IMR-90 (cell line): ENCODE measurements around the gene FGF2. TPM values are rescaled to one million over a fixed set of nuclear protein-coding genes. Genes with fewer than 3 reads are reported as not detected.
A peak's percentile ranks its signal among the peaks of the same experiment; 100 is the strongest.

Source experiments
- ATAC-seq: fragments of 200-7000 bp; cut with Tn5 transposase; 2 replicates; pipeline ENCODE4 v1.9.1; 2020; ENCODE audit warnings: low read depth, mild to moderate bottlenecking, moderate library complexity
- BruUV-seq: library from RNA; stranded (reverse); fragments of 400-500 nt; replicated peaks from 2 replicates; lab custom pipeline; 2021; lab: Mats Ljungman, UMichigan
- CTCF ChIA-PET: fragments of 300-600 bp; formaldehyde crosslinking; extraction: SDS; loops from one replicate; lab custom pipeline; 2021; ENCODE audit warnings: antibody characterized with exemption; lab: Yijun Ruan, JAX
- POLR2A ChIA-PET: fragments of 300-600 bp; sonication (Branson Sonifier 250); formaldehyde crosslinking; loops from one replicate; lab custom pipeline; 2022; ENCODE audit warnings: antibody characterized with exemption; ENCODE audit not compliant: unreplicated experiment; lab: Charles Lee
- DNase-seq: peaks from one replicate; pipeline ENCODE4 v3.0.0; 2013
- H2AFZ ChIP-seq: replicated peaks from 2 replicates; pipeline ENCODE3; 2013; ENCODE audit warnings: low read length, mild to moderate bottlenecking; ENCODE audit not compliant: poor library complexity
- H2AK5ac ChIP-seq: 2 replicates; pipeline ENCODE4 v1.6.1; 2013; ENCODE audit warnings: low read depth, low read length, inconsistent platforms
- H2AK9ac ChIP-seq: replicated peaks from 2 replicates; pipeline ENCODE3; 2013; ENCODE audit warnings: mild to moderate bottlenecking, low read depth, low read length, moderate library complexity; ENCODE audit not compliant: poor library complexity
- H2BK120ac ChIP-seq: 2 replicates; pipeline ENCODE4 v1.6.1; 2013; ENCODE audit warnings: low read depth, low read length, inconsistent platforms
- H2BK15ac ChIP-seq: 3 replicates; pipeline ENCODE4 v1.6.1; 2013; ENCODE audit warnings: low read depth, low read length, inconsistent platforms
- H2BK20ac ChIP-seq: 2 replicates; pipeline ENCODE4 v1.6.1; 2013; ENCODE audit warnings: low read depth, mild to moderate bottlenecking, inconsistent platforms, low read length, moderate library complexity
- H2BK5ac ChIP-seq: 2 replicates; pipeline ENCODE4 v1.6.1; 2013; ENCODE audit warnings: mild to moderate bottlenecking, low read depth, low read length, inconsistent platforms; ENCODE audit not compliant: poor library complexity, severe bottlenecking
- H3K14ac ChIP-seq: replicated peaks from 2 replicates; pipeline ENCODE4 v1.6.1; 2013; ENCODE audit warnings: low read depth, low read length, inconsistent platforms
- H3K18ac ChIP-seq: 2 replicates; pipeline ENCODE4 v1.6.1; 2013; ENCODE audit warnings: low read depth, low read length, control low read depth
- H3K23ac ChIP-seq: 2 replicates; pipeline ENCODE4 v1.6.1; 2013; ENCODE audit warnings: low read depth, low read length, inconsistent platforms
- H3K27ac ChIP-seq: 2 replicates; pipeline ENCODE4 v1.5.1; 2013; ENCODE audit warnings: mild to moderate bottlenecking, control low read depth, low read length; ENCODE audit not compliant: insufficient read depth
- H3K27me3 ChIP-seq: 2 replicates; pipeline ENCODE4 v1.6.1; 2013; ENCODE audit warnings: low read length; ENCODE audit not compliant: control insufficient read depth, insufficient read depth
- H3K36me3 ChIP-seq: 2 replicates; pipeline ENCODE4 v1.6.1; 2013; ENCODE audit warnings: low read length, mixed read lengths; ENCODE audit not compliant: control insufficient read depth, insufficient read depth
- H3K4ac ChIP-seq: 2 replicates; pipeline ENCODE4 v1.6.1; 2013; ENCODE audit warnings: low read depth, low read length, inconsistent platforms
- H3K4me1 ChIP-seq: 2 replicates; pipeline ENCODE4 v1.6.1; 2013; ENCODE audit warnings: low read length, mixed read lengths; ENCODE audit not compliant: control insufficient read depth, insufficient read depth
- H3K4me2 ChIP-seq: 2 replicates; pipeline ENCODE4 v1.6.1; 2013; ENCODE audit warnings: low read depth, mild to moderate bottlenecking, control low read depth, low read length, moderate library complexity
- H3K4me3 ChIP-seq: 2 replicates; pipeline ENCODE4 v1.5.1; 2013; ENCODE audit warnings: low read depth, mild to moderate bottlenecking, control low read depth, low read length, moderate library complexity; ENCODE audit not compliant: insufficient read depth
- H3K56ac ChIP-seq: 2 replicates; pipeline ENCODE4 v1.6.1; 2013; ENCODE audit warnings: low read length, inconsistent platforms; ENCODE audit not compliant: insufficient read depth; ENCODE audit errors: extremely low read depth
- H3K79me1 ChIP-seq, 2 experiments: 2 replicates each; pipeline ENCODE4 v1.6.1; 2013; ENCODE audit warnings: low read length in 2 of 2, inconsistent platforms in 1 of 2, low read depth in 1 of 2
- H3K9ac ChIP-seq: 2 replicates; pipeline ENCODE4 v1.6.1; 2013; ENCODE audit warnings: low read depth, low read length, control low read depth
- H3K9me1 ChIP-seq: 2 replicates; pipeline ENCODE4 v1.6.1; 2013; ENCODE audit warnings: low read length, inconsistent platforms; ENCODE audit not compliant: insufficient read depth
- H3K9me3 ChIP-seq: 2 replicates; pipeline ENCODE4 v1.6.1; 2013; ENCODE audit warnings: low read length; ENCODE audit not compliant: control insufficient read depth, insufficient read depth
- H4K20me1 ChIP-seq: 2 replicates; pipeline ENCODE4 v1.6.1; 2013; ENCODE audit warnings: low read length, inconsistent platforms; ENCODE audit not compliant: insufficient read depth
- H4K5ac ChIP-seq: 2 replicates; pipeline ENCODE4 v1.6.1; 2013; ENCODE audit warnings: mild to moderate bottlenecking, low read depth, low read length, control low read depth
- H4K8ac ChIP-seq, 2 experiments: 2 replicates each; pipeline ENCODE4 v1.6.1; 2013; ENCODE audit warnings: low read depth in 2 of 2, low read length in 2 of 2, control low read depth in 1 of 2, inconsistent platforms in 1 of 2
- H4K91ac ChIP-seq: 2 replicates; pipeline ENCODE4 v1.6.1; 2013; ENCODE audit warnings: low read depth, low read length, inconsistent platforms; ENCODE audit not compliant: insufficient read depth
- RAD21 ChIP-seq: IDR thresholded peaks from 2 replicates; pipeline ENCODE4 v1.6.1; 2012; ENCODE audit warnings: low read length, improper control_type of control experiment
- WGBS, 2 experiments: methylation state at CpG; one replicate each; pipeline versions ENCODE4 v1.1.5 to v1.1.7; 2013; ENCODE audit warnings: missing lambda C conversion rate in 2 of 2; ENCODE audit not compliant: insufficient read length in 1 of 2; ENCODE audit errors: extremely low coverage in 2 of 2; 5-methylcytosine and 5-hydroxymethylcytosine counted together
- dilution Hi-C: fragments of 300-500 bp; cut with HindIII; formaldehyde crosslinking; loops from one replicate; pipeline ENCODE4 v1.14.3; 2018; ENCODE audit warnings: low sequenced_read_pairs; ENCODE audit not compliant: unreplicated experiment
- in situ Hi-C: fragments of 300-500 bp; cut with MboI; formaldehyde crosslinking; loops from 3 replicates; pipeline ENCODE4 v1.14.3; 2019; ENCODE audit warnings: low sequenced_read_pairs, inconsistent platforms, mixed read lengths
- intact Hi-C: fragments of 100-400 bp; cut with micrococcal nuclease; formaldehyde crosslinking; loops from 2 replicates; pipeline ENCODE4 v1.10.0; 2022
- polyA plus RNA-seq, 3 experiments: library from polyadenylated mRNA; depleted of rRNA; stranded (reverse); fragments of >200 nt; gene quantifications; 2 replicates each; pipeline ENCODE4 v1.2.3, GENCODE V29; 2012; ENCODE audit warnings: low replicate concordance in 1 of 3
- total RNA-seq: library from RNA; depleted of rRNA; stranded (reverse); fragments of >200 nt; gene quantifications from 2 replicates; pipeline ENCODE4 v1.2.3, GENCODE V29; 2012

The FGF2 gene
- total and polyA plus RNA-seq, 2 of the 4 experiments (the other 2 are of a cell fraction) = 12.9 to 27.1 TPM

- peak within 1 kb of the TSS; percentile 83 for H3K27ac ChIP-seq
- no peaks in the 10 kb centered on the region for H3K36me3 ChIP-seq
- CTCF ChIA-PET = interaction anchor here (0.5 to 0.6 kb wide), 2 partner anchors 76 to 175 kb away, joined by 3 to 6 read pairs; no protein-coding TSS in a partner anchor
- H4K5ac ChIP-seq = peak within 1 kb of the TSS; percentile 82
- H2AFZ ChIP-seq = peak within 1 kb of the TSS; percentile 96
- H2AK9ac ChIP-seq = peak within 1 kb of the TSS; percentile 86
- peak within 1 kb of the TSS; percentile 86 for H4K91ac ChIP-seq
- ATAC-seq = peak; percentile 93
- peak within 1 kb of the TSS; percentile 89 for H3K9ac ChIP-seq
- H3K27me3 ChIP-seq = no peaks in the 10 kb centered on the region
- DNase-seq = peak; percentile 69
- peaks cover 2% of the 10 kb centered on the region; the same call in 1 of the 2 replicates for H3K4me1 ChIP-seq
- dilution Hi-C loops (loop anchor here (25.0 kb wide), 2 partner anchors 160 to 310 kb away; partner anchors contain the start of gene IL21), in situ Hi-C loops (loop anchor here (5.0 to 25.0 kb wide), 2 partner anchors 320 to 610 kb away; no protein-coding TSS in a partner anchor), intact Hi-C loops (no loop called here)
- BruUV-seq = no TSS peak
- H3K18ac ChIP-seq = peak within 1 kb of the TSS; percentile 55
- H3K79me1 ChIP-seq = peaks cover 21 to 50% of the 10 kb centered on the region in 2 experiments
- H3K23ac ChIP-seq = peak within 1 kb of the TSS; percentile 91
- H2AK5ac ChIP-seq = no peak within 1 kb of the TSS
- H3K9me1 ChIP-seq = peaks cover 7% of the 10 kb centered on the region
- H2BK120ac ChIP-seq = peak within 1 kb of the TSS; percentile 66
- H3K56ac ChIP-seq = peak within 1 kb of the TSS; percentile 79
- peak within 1 kb of the TSS; percentile 93 for H3K4me3 ChIP-seq
- no peaks in the 10 kb centered on the region for H3K9me3 ChIP-seq
- POLR2A ChIA-PET = interaction anchor here (1.1 kb wide), 1 partner anchor 19 kb away, joined by 3 read pairs; no protein-coding TSS in a partner anchor
- 0% methylated on average over 42 of the region's 63 CpGs; no CpG with 5 or more reads in 1 of the 2 experiments for WGBS, 2 experiments
- peak within 1 kb of the TSS; percentile 92 for H3K14ac ChIP-seq
- H2BK15ac ChIP-seq = peak within 1 kb of the TSS; percentile 75; the same call in 1 of the 3 replicates
- H3K4ac ChIP-seq = peak within 1 kb of the TSS; percentile 88
- peak within 1 kb of the TSS; percentile 61 for H2BK5ac ChIP-seq
- H3K4me2 ChIP-seq = peak within 1 kb of the TSS; percentile 79
- H4K8ac ChIP-seq = peak within 1 kb of the TSS; percentile 29 to 78
- H2BK20ac ChIP-seq = peak within 1 kb of the TSS; percentile 28; the same call in 1 of the 2 replicates
- H4K20me1 ChIP-seq = no peaks in the 10 kb centered on the region
- TF ChIP-seq RAD21 = no peak
Measured at GRCh38 chr4:122921971-122922876, 95.6 kb downstream of the FGF2 start, which contains the start of gene NUDT6. NUDT6 (minus strand) TSS chr4:122922597; CDS start chr4:122922572, 25 bp downstream.
